H1 (cell line): ENCODE results near the gene NUP210. TPM values are rescaled to one million over a fixed set of nuclear protein-coding genes. Genes with fewer than 3 reads are reported as not detected.

Source experiments
- CTCF ChIA-PET: fragments of 300-600 bp; sonication (Branson Sonifier 250); formaldehyde crosslinking; loops from one replicate; lab custom pipeline; 2021; ENCODE audit not compliant: partially characterized antibody; lab: Charles Lee
- POLR2A ChIA-PET: fragments of 300-600 bp; sonication (Branson Sonifier 250); formaldehyde crosslinking; loops from one replicate; lab custom pipeline; 2021; ENCODE audit warnings: inconsistent platforms; ENCODE audit not compliant: partially characterized antibody; lab: Charles Lee
- DNase-seq, 2 experiments: peaks; one replicate each; pipeline versions ENCODE4 v3.0.0 to v3.0.0-alpha.2; 2010 to 2022; ENCODE audit warnings: low spot score in 2 of 2, low read depth in 1 of 2, mixed read lengths in 1 of 2
- FAIRE-seq: peaks from 2 replicates; lab custom pipeline; 2011; peaks lifted over from hg19 to GRCh38; lab: Jason Lieb, UNC
- H2AFZ ChIP-seq: 2 replicates; pipeline ENCODE4 v1.8.1; 2012; ENCODE audit warnings: low read length, inconsistent platforms
- H2AK5ac ChIP-seq: 2 replicates; pipeline ENCODE4 v1.6.1; 2013; ENCODE audit warnings: low read depth, low read length
- H2BK120ac ChIP-seq: replicated peaks from 2 replicates; pipeline ENCODE3; 2013; ENCODE audit warnings: low read depth, low read length, inconsistent platforms
- H2BK12ac ChIP-seq: 2 replicates; pipeline ENCODE4 v1.6.1; 2013; ENCODE audit warnings: low read depth, low read length
- H2BK15ac ChIP-seq: 2 replicates; pipeline ENCODE4 v1.6.1; 2013; ENCODE audit warnings: low read length
- H2BK20ac ChIP-seq: 2 replicates; pipeline ENCODE4 v1.6.1; 2013; ENCODE audit warnings: low read length
- H2BK5ac ChIP-seq: 2 replicates; pipeline ENCODE4 v1.6.1; 2013; ENCODE audit warnings: low read depth, low read length
- H3K14ac ChIP-seq: 2 replicates; pipeline ENCODE4 v1.6.1; 2013; ENCODE audit warnings: inconsistent platforms; ENCODE audit not compliant: insufficient read length
- H3K18ac ChIP-seq: 2 replicates; pipeline ENCODE4 v1.6.1; 2013; ENCODE audit warnings: low read length; ENCODE audit errors: extremely low read depth
- H3K23ac ChIP-seq: 2 replicates; pipeline ENCODE4 v1.6.1; 2013; ENCODE audit warnings: inconsistent platforms; ENCODE audit not compliant: insufficient read length
- H3K23me2 ChIP-seq: 2 replicates; pipeline ENCODE4 v1.6.1; 2013; ENCODE audit warnings: low read depth, low read length
- H3K27ac ChIP-seq: 2 replicates; pipeline ENCODE4 v1.6.1; 2011; ENCODE audit warnings: low read depth, low read length, inconsistent platforms
- H3K27me3 ChIP-seq, 4 experiments: replicated peaks in 1 of 4; 1 replicate in 1 of 4; 2 replicates in 3 of 4; pipeline versions ENCODE4 v1.6.1 to v1.8.1; 2011 to 2013; ENCODE audit warnings: low read length in 3 of 4, mild to moderate bottlenecking in 3 of 4, inconsistent platforms in 2 of 4, mixed read lengths in 2 of 4, moderate library complexity in 1 of 4; ENCODE audit not compliant: control insufficient read depth in 3 of 4, insufficient read depth in 3 of 4; ENCODE audit errors: extremely low read depth in 1 of 4
- H3K36me3 ChIP-seq, 4 experiments: 2 replicates each; pipeline versions ENCODE4 v1.6.1 to v1.8.1; 2011 to 2013; ENCODE audit warnings: mild to moderate bottlenecking in 4 of 4, low read length in 3 of 4, moderate library complexity in 2 of 4, control low read depth in 1 of 4, inconsistent platforms in 1 of 4; ENCODE audit not compliant: insufficient read depth in 4 of 4, control insufficient read depth in 2 of 4
- H3K4ac ChIP-seq: replicated peaks from 2 replicates; pipeline ENCODE3; 2013; ENCODE audit warnings: low read length, low read depth, mixed read lengths, inconsistent platforms; ENCODE audit not compliant: insufficient read length
- H3K4me1 ChIP-seq, 4 experiments: replicated peaks in 1 of 4; 1 replicate in 1 of 4; 2 replicates in 3 of 4; pipeline versions ENCODE4 v1.6.1 to v1.8.1; 2011 to 2013; ENCODE audit warnings: low read length in 3 of 4, inconsistent platforms in 2 of 4, mixed read lengths in 1 of 4; ENCODE audit not compliant: insufficient read depth in 4 of 4, control insufficient read depth in 3 of 4
- H3K4me2 ChIP-seq, 2 experiments: 2 replicates each; pipeline versions ENCODE4 v1.6.1 to v1.8.1; 2011 to 2013; ENCODE audit warnings: low read depth in 2 of 2, low read length in 2 of 2, control low read depth in 1 of 2, inconsistent platforms in 1 of 2, mild to moderate bottlenecking in 1 of 2; ENCODE audit not compliant: insufficient read depth in 1 of 2
- H3K4me3 ChIP-seq, 4 experiments: fragments of 200-600, 300-600 bp in 1 of 4; sonication (generic), shearing (Covaris generic), sonication (Bioruptor Twin) in 1 of 4; 2 replicates each; pipeline versions ENCODE4 v1.5.1 to v1.8.1; 2011 to 2016; ENCODE audit warnings: low read length in 4 of 4, low read depth in 3 of 4, control low read depth in 2 of 4, inconsistent platforms in 2 of 4, mild to moderate bottlenecking in 2 of 4, mixed read lengths in 1 of 4, moderate library complexity in 1 of 4; ENCODE audit not compliant: insufficient read depth in 2 of 4; ENCODE audit errors: extremely low read depth in 1 of 4
- H3K56ac ChIP-seq: replicated peaks from 2 replicates; pipeline ENCODE3; 2013; ENCODE audit warnings: low read depth, mild to moderate bottlenecking, mixed read lengths, low read length, inconsistent platforms; ENCODE audit not compliant: insufficient read length
- H3K79me1 ChIP-seq: 2 replicates; pipeline ENCODE4 v1.6.1; 2013; ENCODE audit warnings: low read depth, low read length, control low read depth
- H3K79me2 ChIP-seq, 2 experiments: 2 replicates each; pipeline versions ENCODE4 v1.6.1 to v1.8.1; 2012 to 2013; ENCODE audit warnings: low read length in 2 of 2, mild to moderate bottlenecking in 2 of 2, inconsistent platforms in 1 of 2; ENCODE audit not compliant: insufficient read depth in 2 of 2, control insufficient read depth in 1 of 2
- H3K9ac ChIP-seq, 4 experiments: replicated peaks in 1 of 4; 1 replicate in 1 of 4; 2 replicates in 3 of 4; pipeline versions ENCODE4 v1.6.1 to v1.8.1; 2011 to 2013; ENCODE audit warnings: low read depth in 3 of 4, low read length in 3 of 4, control low read depth in 2 of 4, mild to moderate bottlenecking in 2 of 4, moderate library complexity in 2 of 4, inconsistent platforms in 1 of 4; ENCODE audit errors: extremely low read depth in 1 of 4
- H3K9me3 ChIP-seq, 2 experiments: 2 replicates each; pipeline versions ENCODE4 v1.6.1 to v1.8.1; 2012 to 2013; ENCODE audit warnings: mild to moderate bottlenecking in 2 of 2, moderate library complexity in 2 of 2, control low read depth in 1 of 2, inconsistent platforms in 1 of 2, low read depth in 1 of 2, low read length in 1 of 2, mixed read lengths in 1 of 2; ENCODE audit not compliant: insufficient read depth in 2 of 2
- H4K20me1 ChIP-seq, 2 experiments: replicated peaks in 1 of 2; 2 replicates each; pipeline versions ENCODE3 to v1.8.1; 2011 to 2013; ENCODE audit warnings: inconsistent platforms in 2 of 2, low read length in 2 of 2, mild to moderate bottlenecking in 1 of 2; ENCODE audit not compliant: insufficient read depth in 2 of 2, control insufficient read depth in 1 of 2
- H4K5ac ChIP-seq: 2 replicates; pipeline ENCODE4 v1.6.1; 2013; ENCODE audit warnings: low read length, low read depth, mixed read lengths, inconsistent platforms; ENCODE audit not compliant: insufficient read length
- H4K8ac ChIP-seq: 2 replicates; pipeline ENCODE4 v1.8.0; 2013; ENCODE audit warnings: mild to moderate bottlenecking, moderate library complexity, low read length, inconsistent platforms; ENCODE audit not compliant: insufficient read depth; ENCODE audit errors: extremely low read depth
- H4K91ac ChIP-seq: replicated peaks from 2 replicates; pipeline ENCODE3; 2013; ENCODE audit warnings: low read length, mixed read lengths, inconsistent platforms; ENCODE audit not compliant: insufficient read length
- TCF12 ChIP-seq: IDR thresholded peaks from 2 replicates; pipeline ENCODE4 v1.6.1; 2011; ENCODE audit warnings: low read depth, mild to moderate bottlenecking, low read length
- WGBS, 2 experiments: shearing (Covaris generic) in 1 of 2; methylation state at CpG; one replicate each; pipeline versions ENCODE4 v1.1.6 to v1.1.7; 2013 to 2015; ENCODE audit warnings: low lambda C conversion rate in 2 of 2, mixed read lengths in 2 of 2, inconsistent platforms in 1 of 2, low coverage in 1 of 2, missing lambda C conversion rate in 1 of 2; ENCODE audit not compliant: insufficient replicate concordance in 2 of 2, insufficient coverage in 1 of 2, insufficient read length in 1 of 2; ENCODE audit errors: extremely low coverage in 1 of 2, missing lambda C conversion rate in 1 of 2; 5-methylcytosine and 5-hydroxymethylcytosine counted together
- polyA plus RNA-seq, 7 experiments: library from polyadenylated mRNA; depleted of rRNA in 3 of 7; stranded (reverse) in 5 of 7; unstranded in 2 of 7; fragments of >200 nt in 5 of 7; fragments of 200-250 nt in 2 of 7; gene quantifications; 1 replicate in 5 of 7; 2 replicates in 1 of 7; 4 replicates in 1 of 7; pipeline versions ENCODE4 v1.2.1 to v1.2.3, GENCODE V29; 2011 to 2013; ENCODE audit warnings: missing spikeins in 2 of 7, mixed read lengths in 2 of 7
- total RNA-seq: library from RNA; stranded (reverse); fragmentation: NEBNext Ultra II Directional; extraction: Animal tissue kit (Norgen Biotek cat#: 25700); gene quantifications from 2 replicates; pipeline ENCODE4 v1.2.1, GENCODE V29; 2021

The NUP210 gene
- total and polyA plus RNA-seq, 2 of the 8 experiments (the other 6 are each of a cell fraction or from before 2014, with no cell fraction given) = 51.0 to 53.7 TPM

DNA sequence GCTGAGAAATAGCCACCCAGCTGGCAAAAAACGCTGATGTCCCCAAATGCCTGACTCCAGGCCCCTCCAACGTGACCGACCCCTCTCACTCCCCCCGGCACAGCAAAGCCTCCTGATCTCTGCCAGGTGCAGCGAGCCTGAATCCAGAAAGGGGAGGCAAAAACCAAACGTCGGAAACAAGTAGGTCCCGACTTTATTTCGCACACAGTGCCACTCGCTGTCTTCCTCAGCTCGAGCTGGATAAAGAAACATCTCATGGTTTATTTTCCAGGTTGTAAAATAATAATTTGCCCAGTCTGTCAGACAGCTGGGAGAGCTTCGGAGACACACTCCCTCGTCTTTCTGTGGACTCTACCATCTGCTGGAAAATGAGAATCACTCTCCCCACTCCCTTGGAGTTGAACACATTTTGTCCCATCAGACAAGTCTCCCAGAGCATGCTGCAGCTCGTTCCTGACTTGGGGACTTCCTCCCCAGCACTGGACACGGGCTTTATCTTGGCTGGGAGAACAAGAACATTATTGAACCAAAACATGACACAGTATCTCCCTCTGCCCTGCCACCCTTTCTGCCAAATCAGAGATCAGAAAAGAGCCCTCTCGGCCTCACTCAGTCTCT is 142.8 kb downstream of the NUP210 start:
- Histone ChIP-seq H3K56ac (no peak overlapping the region), H3K4me2 (no peak overlapping the region), H3K79me1 (no peaks in the 10 kb centered on the region), H2BK5ac (no peak overlapping the region), H2AFZ (no peak overlapping the region), H4K5ac (no peak overlapping the region), H3K4me1 (peaks cover 0 to 13% (median 7%) of the 10 kb centered on the region in 4 experiments; a peak in 5 of 7 replicates), H2BK20ac (no peak overlapping the region), H3K9me3 (no peaks in the 10 kb centered on the region), H3K79me2 (no peaks in the 10 kb centered on the region), H3K23me2 (peaks cover 7% of the 10 kb centered on the region; the same call in 1 of the 2 replicates), H3K4ac (no peak overlapping the region), H2BK15ac (no peak overlapping the region), H2BK12ac (no peak overlapping the region), H3K9ac (no peak overlapping the region), H3K4me3 (no peak overlapping the region), H4K20me1 (peaks cover 0 to 5% of the 10 kb centered on the region in 2 experiments), H4K8ac (no peak overlapping the region), H3K14ac (no peak overlapping the region), H3K18ac (no peak overlapping the region), H4K91ac (no peak overlapping the region), H3K36me3 (no peaks in the 10 kb centered on the region), H3K27ac (no peak overlapping the region), H3K27me3 (peaks cover 7 to 17% (median 12%) of the 10 kb centered on the region in 4 experiments; a peak in 6 of 7 replicates), H2AK5ac (no peak overlapping the region), H3K23ac (no peak overlapping the region), H2BK120ac (peak overlapping the region; percentile 84)
- WGBS, 2 experiments = 89% methylated on average over 16 of the region's 16 CpGs; no CpG with 5 or more reads in 1 of the 2 experiments
- DNase-seq (no peak), FAIRE-seq (no peak)
- ChIA-PET POLR2A (no interaction called here), CTCF (interaction anchor here (0.7 to 1.3 kb wide), 4 partner anchors 48 to 1934 kb away, joined by 3 to 5 read pairs (median 4); no protein-coding TSS in a partner anchor)
- no peak for TF ChIP-seq TCF12
